ENCODE data around the gene ADAMTS8.

ADAMTS8 gene

DNA sequence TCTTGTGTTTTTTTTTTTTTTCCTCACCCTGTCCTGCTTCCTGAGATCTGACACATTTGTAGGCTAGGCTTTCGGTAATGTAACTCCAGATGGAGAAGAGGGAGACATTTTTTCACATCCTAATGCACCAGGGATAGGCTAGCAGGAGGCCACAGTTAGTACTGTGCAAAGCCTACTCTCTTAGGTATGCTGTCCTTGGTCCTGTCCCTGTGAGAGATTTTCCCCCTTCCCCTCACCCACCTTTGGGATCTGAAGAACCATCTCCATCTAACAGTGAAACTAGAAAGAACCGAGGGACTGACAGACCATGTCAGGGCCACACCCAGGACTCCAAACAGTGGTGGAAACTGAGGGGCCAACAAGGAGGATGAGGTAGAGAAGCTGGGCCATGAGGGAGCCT, 29.2 kb downstream of the ADAMTS8 start:
- H3K4me1 ChIP-seq: peaks cover 0 to 43% (median 38%) of the 10 kb centered on the region in 4 donors
- H3K36me3 ChIP-seq: no peaks in the 10 kb centered on the region
- no peak overlapping the region for H3K4me3 ChIP-seq
- DNase-seq: no peak
- no peak overlapping the region for H3K27ac ChIP-seq
- H3K27me3 ChIP-seq: no peaks in the 10 kb centered on the region
- intact Hi-C loops (cut with DNase I; ENCODE audit: low total_unique reads): no loop called here
- TF ChIP-seq, protein P1, sequence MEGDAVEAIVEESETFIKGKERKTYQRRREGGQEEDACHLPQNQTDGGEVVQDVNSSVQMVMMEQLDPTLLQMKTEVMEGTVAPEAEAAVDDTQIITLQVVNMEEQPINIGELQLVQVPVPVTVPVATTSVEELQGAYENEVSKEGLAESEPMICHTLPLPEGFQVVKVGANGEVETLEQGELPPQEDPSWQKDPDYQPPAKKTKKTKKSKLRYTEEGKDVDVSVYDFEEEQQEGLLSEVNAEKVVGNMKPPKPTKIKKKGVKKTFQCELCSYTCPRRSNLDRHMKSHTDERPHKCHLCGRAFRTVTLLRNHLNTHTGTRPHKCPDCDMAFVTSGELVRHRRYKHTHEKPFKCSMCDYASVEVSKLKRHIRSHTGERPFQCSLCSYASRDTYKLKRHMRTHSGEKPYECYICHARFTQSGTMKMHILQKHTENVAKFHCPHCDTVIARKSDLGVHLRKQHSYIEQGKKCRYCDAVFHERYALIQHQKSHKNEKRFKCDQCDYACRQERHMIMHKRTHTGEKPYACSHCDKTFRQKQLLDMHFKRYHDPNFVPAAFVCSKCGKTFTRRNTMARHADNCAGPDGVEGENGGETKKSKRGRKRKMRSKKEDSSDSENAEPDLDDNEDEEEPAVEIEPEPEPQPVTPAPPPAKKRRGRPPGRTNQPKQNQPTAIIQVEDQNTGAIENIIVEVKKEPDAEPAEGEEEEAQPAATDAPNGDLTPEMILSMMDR (IDR thresholded peaks at IDR 0.05): no peak
- no peaks in the 10 kb centered on the region for H3K9me3 ChIP-seq

DNA sequence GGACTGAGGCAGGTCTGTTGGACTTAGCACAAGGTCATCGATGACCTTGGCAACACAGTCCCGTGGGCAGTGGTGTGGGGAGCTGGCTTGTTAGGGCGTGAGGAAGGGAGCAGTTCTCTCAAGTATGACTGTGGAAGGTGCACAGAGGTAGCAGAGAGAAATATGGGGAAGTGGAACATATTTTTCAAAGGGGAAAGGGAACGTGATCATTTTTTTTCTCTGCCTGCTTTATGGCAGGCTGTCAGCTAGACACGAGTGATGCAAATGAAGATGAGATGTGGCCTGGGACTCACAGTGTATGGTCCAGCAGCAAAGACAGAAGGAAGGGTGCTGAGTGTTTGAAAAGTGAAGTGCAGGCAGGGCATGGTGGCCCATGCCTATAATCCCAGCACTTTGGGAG, 30.6 kb downstream of the ADAMTS8 start:
- Histone ChIP-seq H3K4me1 (peaks cover 0 to 29% (median 25%) of the 10 kb centered on the region in 4 donors), H3K27me3 (no peaks in the 10 kb centered on the region), H3K4me3 (no peak overlapping the region), H3K9me3 (no peaks in the 10 kb centered on the region), H3K27ac (no peak overlapping the region), H3K36me3 (no peaks in the 10 kb centered on the region)
- TF ChIP-seq, protein P1 (IDR thresholded peaks at IDR 0.05): no peak
- intact Hi-C loops (cut with DNase I; ENCODE audit: low total_unique reads): no loop called here
- no peak for DNase-seq

DNA sequence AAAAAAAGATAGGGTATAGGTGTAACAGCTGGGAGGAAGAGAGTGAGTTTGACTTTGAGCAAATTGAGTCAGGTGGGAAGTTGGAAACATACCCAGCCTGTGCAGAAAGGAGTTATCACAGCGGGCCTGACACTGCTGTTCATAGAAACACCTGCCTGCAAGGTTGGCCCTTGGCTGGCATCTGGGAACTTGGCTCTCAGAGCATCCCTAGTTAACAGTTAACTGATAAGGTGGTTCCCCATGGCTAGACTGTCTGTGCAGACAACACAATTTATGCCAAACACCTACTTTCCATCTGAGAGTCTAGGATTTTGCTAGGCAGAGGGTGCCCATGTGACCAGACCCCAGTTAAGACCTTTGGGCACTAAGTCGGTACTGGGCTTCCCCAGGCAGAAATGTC, 31.4 kb downstream of the ADAMTS8 start:
- intact Hi-C loops (cut with DNase I; ENCODE audit: low total_unique reads): no loop called here
- no peaks in the 10 kb centered on the region for H3K27me3 ChIP-seq
- TF ChIP-seq, protein P1 (IDR thresholded peaks at IDR 0.05): no peak
- H3K9me3 ChIP-seq: no peaks in the 10 kb centered on the region
- no peak overlapping the region for H3K27ac ChIP-seq
- no peak for DNase-seq
- H3K4me1 ChIP-seq: peaks cover 0 to 21% (median 17%) of the 10 kb centered on the region in 4 donors
- no peak overlapping the region for H3K4me3 ChIP-seq
- H3K36me3 ChIP-seq: no peaks in the 10 kb centered on the region

DNA sequence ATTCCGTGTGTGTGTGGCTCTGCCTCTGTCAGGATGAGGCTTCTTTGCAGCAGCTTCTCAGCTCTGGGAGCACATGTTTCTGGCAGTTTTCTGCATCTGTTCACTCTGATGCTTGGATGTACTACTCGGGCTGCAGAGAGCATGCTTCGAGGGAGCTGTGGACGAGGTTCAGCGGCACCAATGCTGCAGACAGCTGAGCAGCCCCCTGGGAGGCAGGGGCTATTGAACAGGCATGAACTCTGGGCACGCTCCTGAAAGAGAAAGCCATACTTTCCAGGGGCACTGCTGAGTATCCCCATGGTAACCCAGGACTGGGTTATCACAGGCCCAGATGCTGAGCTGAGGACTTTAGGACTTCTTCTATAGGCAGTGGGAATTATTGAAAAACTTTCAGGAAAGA, 33.8 kb downstream of the ADAMTS8 start:
- Histone ChIP-seq H3K9me3 (no peaks in the 10 kb centered on the region), H3K4me1 (peaks cover 0 to 9% (median 4%) of the 10 kb centered on the region in 4 donors), H3K4me3 (no peak overlapping the region), H3K27ac (no peak overlapping the region), H3K27me3 (no peaks in the 10 kb centered on the region), H3K36me3 (no peaks in the 10 kb centered on the region)
- no peak for DNase-seq
- intact Hi-C loops (cut with DNase I; ENCODE audit: low total_unique reads): loop anchor here (5.0 kb wide), 1 partner anchor 33 kb away; the partner anchor contains the start of gene ADAMTS8
- TF ChIP-seq, protein P1 (IDR thresholded peaks at IDR 0.05): no peak

DNA sequence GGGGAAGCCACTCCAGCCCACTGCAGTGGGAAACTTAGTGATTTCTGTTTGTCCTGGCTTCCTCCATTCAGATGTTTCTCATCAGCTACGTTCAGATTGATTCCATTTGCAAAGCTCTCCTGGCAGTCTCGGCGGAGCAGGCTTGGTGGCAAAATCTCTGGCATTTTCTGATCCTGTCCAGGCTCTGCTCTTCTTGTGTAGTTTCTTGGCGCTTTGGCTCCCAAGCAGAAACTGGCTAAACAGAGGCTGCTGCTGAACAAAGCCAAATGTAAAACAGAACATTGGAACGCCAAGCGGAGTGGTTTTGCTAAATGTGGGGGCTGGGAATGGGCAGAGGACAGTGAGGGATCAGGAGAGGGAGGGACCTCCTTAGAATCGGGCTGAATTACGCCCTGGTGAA, 36.7 kb downstream of the ADAMTS8 start:
- no peaks in the 10 kb centered on the region for H3K36me3 ChIP-seq
- H3K9me3 ChIP-seq: no peaks in the 10 kb centered on the region
- H3K4me3 ChIP-seq: no peak overlapping the region
- no peak overlapping the region for H3K27ac ChIP-seq
- DNase-seq: no peak
- intact Hi-C loops (cut with DNase I; ENCODE audit: low total_unique reads): loop anchor here (5.0 kb wide), 1 partner anchor 36 kb away; the partner anchor contains the start of gene ADAMTS8
- H3K4me1 ChIP-seq: peaks cover 0 to 10% (median 5%) of the 10 kb centered on the region in 4 donors
- TF ChIP-seq, protein P1 (IDR thresholded peaks at IDR 0.05): no peak
- H3K27me3 ChIP-seq: no peaks in the 10 kb centered on the region
